K562 (cell line): ENCODE data around the gene SLC35A2. TPM values are rescaled to one million over a fixed set of nuclear protein-coding genes. Genes with fewer than 3 reads are reported as not detected.

Source experiments
- CREB1 ChIP-seq, 2 experiments: sonication (generic) in 1 of 2; formaldehyde crosslinking in 1 of 2; IDR thresholded peaks; 2 replicates each; pipeline versions ENCODE4 v1.6.1 to v1.8.0; 2012 to 2022; ENCODE audit warnings: inconsistent platforms in 1 of 2, mild to moderate bottlenecking in 1 of 2, missing genetic modification reagents in 1 of 2, moderate library complexity in 1 of 2
- CSDE1 ChIP-seq, 2 experiments: fragments of 450-650 bp; IDR thresholded peaks; 2 replicates each; pipeline ENCODE4 v1.6.1; 2016; ENCODE audit warnings: mild to moderate bottlenecking in 1 of 2
- HDAC3 ChIP-seq: fragments of 450-650 bp; IDR thresholded peaks from 2 replicates; pipeline ENCODE4 v1.6.1; 2018; ENCODE audit warnings: borderline replicate concordance, mild to moderate bottlenecking, moderate library complexity; ENCODE audit not compliant: partially characterized antibody
- MAX ChIP-seq: sonication (generic); formaldehyde crosslinking; IDR thresholded peaks from 2 replicates; pipeline ENCODE4 v1.9.0; 2022; ENCODE audit warnings: mild to moderate bottlenecking, missing genetic modification reagents
- NONO ChIP-seq, 2 experiments: fragments of 200-400 bp in 1 of 2; fragments of 450-650 bp in 1 of 2; formaldehyde crosslinking in 1 of 2; IDR thresholded peaks; 2 replicates each; pipeline ENCODE4 v1.6.1; 2017; ENCODE audit warnings: low read depth in 2 of 2, mild to moderate bottlenecking in 2 of 2, moderate library complexity in 2 of 2, low read length in 1 of 2
- PHF20 ChIP-seq: fragments of 450-650 bp; IDR thresholded peaks from 2 replicates; pipeline ENCODE4 v1.6.1; 2018; ENCODE audit not compliant: partially characterized antibody
- POLR2G ChIP-seq: fragments of 200-400 bp; formaldehyde crosslinking; IDR thresholded peaks from 2 replicates; pipeline ENCODE4 v1.6.1; 2017; ENCODE audit warnings: low read depth, mild to moderate bottlenecking, antibody characterized with exemption, low read length, moderate library complexity
- PRMT5 ChIP-seq: sonication (generic); formaldehyde crosslinking; IDR thresholded peaks from 2 replicates; pipeline ENCODE4 v1.5.0; 2020; ENCODE audit warnings: missing genetic modification reagents
- SP1 ChIP-seq: sonication (generic); formaldehyde crosslinking; IDR thresholded peaks from 2 replicates; pipeline ENCODE4 v1.8.1; 2022; ENCODE audit warnings: mild to moderate bottlenecking, missing genetic modification reagents
- TBP ChIP-seq: optimal IDR thresholded peaks from 2 replicates; pipeline ENCODE3; 2011; ENCODE audit warnings: low read depth, low read length, improper control_type of control experiment
- ZBTB49 ChIP-seq: sonication (generic); formaldehyde crosslinking; IDR thresholded peaks from 2 replicates; pipeline ENCODE4 v1.8.0; 2022; ENCODE audit warnings: missing genetic modification reagents, mild to moderate bottlenecking, borderline replicate concordance
- ZNF318 ChIP-seq, 2 experiments: fragments of 450-650 bp; IDR thresholded peaks; 2 replicates each; pipeline ENCODE4 v1.6.1; 2016; ENCODE audit warnings: mild to moderate bottlenecking in 2 of 2, borderline replicate concordance in 1 of 2, low read depth in 1 of 2, moderate library complexity in 1 of 2
- ZNF57 ChIP-seq: fragments of 450-650 bp; formaldehyde crosslinking; IDR thresholded peaks from 2 replicates; pipeline ENCODE4 v1.4.0; 2020; ENCODE audit warnings: mild to moderate bottlenecking, moderate library complexity
- ZNF830 ChIP-seq: fragments of 250-450 bp; sonication (Bioruptor Pico); IDR thresholded peaks from 2 replicates; pipeline ENCODE4 v1.5.0; 2021; ENCODE audit warnings: mild to moderate bottlenecking
- polyA plus RNA-seq, 8 experiments: library from polyadenylated mRNA; depleted of rRNA in 4 of 8; stranded (reverse) in 5 of 8; unstranded in 3 of 8; fragments of >200 nt; fragmentation: Nextera tagmentation in 2 of 8; fragmentation: Illumina TruSeq in 1 of 8; extraction: Ambion mirVana in 2 of 8; extraction: Trizol in 1 of 8; gene quantifications; 2 replicates each; pipeline versions ENCODE4 v1.2.1 to v1.2.3, GENCODE V29; 2011 to 2014; ENCODE audit warnings: inconsistent platforms in 1 of 8, missing spikeins in 1 of 8
- total RNA-seq, 7 experiments: library from RNA; depleted of rRNA in 6 of 7; stranded (reverse); fragments of >200 nt in 6 of 7; fragmentation: Illumina TruSeq in 2 of 7; extraction: Trizol in 2 of 7; gene quantifications; 2 replicates each; pipeline versions ENCODE4 v1.2.1 to v1.2.3, GENCODE V29; 2011 to 2021; ENCODE audit warnings: low replicate concordance in 1 of 7

The SLC35A2 gene
- total and polyA plus RNA-seq, 9 of the 15 experiments (the other 6 are each of a cell fraction or from before 2014, with no cell fraction given): 3.3 to 38.9 (median 20.0) TPM

- TF ChIP-seq ZBTB49 (no peak), CREB1 (IDR thresholded peaks at IDR 0.05) (peak; percentile 83), CREB1 (CRISPR knock-in tag; IDR thresholded peaks at IDR 0.05) (peak; percentile 90), MAX (CRISPR knock-in tag) (peak; percentile 62), CSDE1 (IDR thresholded peaks at IDR 0.05) (no peak), PHF20 (peak; percentile 83), SP1 (CRISPR knock-in tag) (0 out of 2 replicates have a peak, but pooled peaks have one; percentile 40), NONO (IDR thresholded peaks at IDR 0.05; ENCODE audit: low read depth in 2 of 2, low read length in 1 of 2) (no peak), HDAC3 (no peak), POLR2G (peak; percentile 97), ZNF830 (peak; percentile 96), ZNF318 (IDR thresholded peaks at IDR 0.05; ENCODE audit: borderline replicate concordance in 1 of 2, low read depth in 1 of 2) (0 out of 4 replicates have a peak, but pooled peaks of 1 of the 2 experiments have one; percentile 37), PRMT5 (CRISPR knock-in tag) (no peak), TBP (no peak), ZNF57 (CRISPR knock-in tag) (peak; percentile 78; the same call in 1 of the 2 replicates)
These were observed at the start of gene SLC35A2 (continued) for GRCh38 chrX:48911412-48912182.
